Measurements from ENCODE around the gene MAP2K6.
A peak's percentile ranks its signal among the peaks of the same experiment; 100 is the strongest.

The MAP2K6 gene

DNA sequence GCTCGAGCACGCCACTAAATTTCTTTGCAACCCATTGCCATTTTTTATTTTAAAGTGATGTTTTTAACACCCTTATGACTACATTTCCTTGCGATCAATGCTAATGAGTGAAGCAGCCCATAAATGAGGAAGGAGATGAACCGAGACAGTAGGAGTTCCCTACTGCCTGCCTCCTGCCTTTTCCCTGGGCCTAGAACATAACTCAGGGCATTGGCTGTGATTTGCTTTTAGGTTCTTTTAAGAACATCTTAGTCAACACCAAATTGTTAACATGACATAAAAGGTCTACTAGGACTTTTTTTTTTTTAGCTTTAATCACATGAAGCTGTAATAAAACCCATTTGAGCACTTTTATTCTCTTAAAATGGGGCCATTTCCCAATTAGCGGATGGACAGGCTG is 81.3 kb downstream of the MAP2K6 start:
- FAIRE-seq: no peak

DNA sequence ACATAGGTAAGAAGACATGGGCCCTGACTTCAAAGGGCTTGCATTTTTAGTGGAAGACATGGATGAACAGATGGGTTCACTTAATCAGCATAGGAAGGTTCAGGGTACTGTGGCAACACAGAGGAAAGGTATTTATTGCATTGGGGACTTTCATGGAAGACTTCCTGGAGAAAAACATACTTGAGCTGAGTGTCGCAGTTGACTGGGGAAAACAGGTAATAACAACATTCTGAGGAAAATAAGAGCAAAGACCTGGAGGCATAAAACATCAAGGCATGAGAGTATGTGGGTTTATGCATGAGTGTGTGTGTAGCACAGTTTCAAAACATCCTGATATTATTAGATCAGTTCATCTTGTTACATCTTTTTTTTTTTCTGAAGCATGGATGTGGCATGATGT is 82.7 kb downstream of the MAP2K6 start:
- FAIRE-seq: no peak

GRCh38 chr17:69499318-69499717 is 84.8 kb downstream of the MAP2K6 start:
- no peak for FAIRE-seq

GRCh38 chr17:69500911-69501429 is 86.5 kb downstream of the MAP2K6 start:
- FAIRE-seq: no peak

DNA sequence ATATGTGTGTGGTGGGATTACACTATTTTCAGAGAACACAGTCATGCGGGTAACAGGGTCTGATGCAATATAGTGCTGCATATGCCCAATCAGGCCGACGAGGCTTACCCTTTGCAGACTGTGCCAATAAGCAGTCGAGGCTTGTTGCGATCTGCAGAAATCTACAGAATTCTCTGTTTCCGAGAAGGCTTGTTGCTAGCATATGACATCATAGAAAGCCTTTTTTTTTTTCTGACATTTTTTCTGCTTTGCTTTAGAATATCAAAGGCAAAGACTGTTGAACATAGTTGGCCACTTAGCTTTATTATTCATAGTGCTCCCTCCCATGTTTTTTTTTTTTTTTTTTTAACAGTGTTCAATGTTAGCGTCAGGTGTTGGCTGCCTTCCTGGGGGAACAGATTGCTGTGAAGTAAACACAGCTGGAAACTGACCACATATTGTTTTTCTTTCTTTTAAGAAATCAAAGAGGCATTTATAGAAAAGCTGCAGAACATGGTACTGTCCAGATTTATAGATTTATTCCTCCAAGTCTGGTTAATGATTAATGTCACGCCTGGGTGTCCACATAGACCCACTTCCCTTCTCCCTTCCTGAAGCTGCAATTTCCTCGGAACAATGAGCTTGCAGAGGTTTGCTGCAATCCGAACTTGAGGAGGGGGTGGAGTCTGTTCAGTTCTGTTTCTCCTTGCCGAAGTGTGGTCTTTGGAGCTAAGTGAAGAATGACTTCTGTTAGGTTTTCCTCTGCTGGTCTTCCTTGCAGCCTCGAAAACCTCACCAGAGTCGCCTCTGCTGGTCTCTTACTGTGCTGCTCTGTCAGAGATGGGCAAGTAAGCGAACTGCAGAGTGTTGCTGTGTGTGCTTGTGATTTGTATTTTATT is 87.3 kb downstream of the MAP2K6 start:
- peak; percentile 93 for FAIRE-seq

DNA sequence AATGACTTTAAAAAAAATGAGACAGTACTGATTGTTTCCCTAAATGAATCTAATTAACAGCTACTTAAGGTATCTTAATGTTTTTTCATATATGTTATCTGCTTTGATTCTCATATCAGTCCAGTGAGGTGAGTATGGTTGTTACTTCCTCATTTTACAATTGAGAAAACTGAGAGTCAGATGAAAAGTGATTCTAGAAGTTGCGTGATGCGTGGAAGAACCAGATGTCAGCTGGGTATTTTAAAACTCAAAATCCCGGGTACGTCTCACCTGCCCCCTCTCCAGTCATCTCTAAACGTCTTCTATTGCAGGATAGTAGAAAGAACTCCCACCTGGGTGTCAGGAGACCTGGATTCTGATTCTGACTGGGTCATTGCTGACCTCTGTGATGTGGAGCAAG is 89.2 kb downstream of the MAP2K6 start:
- no peak for FAIRE-seq

- no peak for FAIRE-seq
Observed at GRCh38 chr17:69505740-69506139, 91.2 kb downstream of the MAP2K6 start.

GRCh38 chr17:69506489-69506888 is 92.0 kb downstream of the MAP2K6 start:
- no peak for FAIRE-seq

- no peak for FAIRE-seq
Observed at GRCh38 chr17:69508814-69509213, 94.3 kb downstream of the MAP2K6 start.

- no peak for FAIRE-seq
Observed at GRCh38 chr17:69511250-69511649, 96.8 kb downstream of the MAP2K6 start.

- no peak for FAIRE-seq
Observed at GRCh38 chr17:69512946-69513345, 98.4 kb downstream of the MAP2K6 start.

DNA sequence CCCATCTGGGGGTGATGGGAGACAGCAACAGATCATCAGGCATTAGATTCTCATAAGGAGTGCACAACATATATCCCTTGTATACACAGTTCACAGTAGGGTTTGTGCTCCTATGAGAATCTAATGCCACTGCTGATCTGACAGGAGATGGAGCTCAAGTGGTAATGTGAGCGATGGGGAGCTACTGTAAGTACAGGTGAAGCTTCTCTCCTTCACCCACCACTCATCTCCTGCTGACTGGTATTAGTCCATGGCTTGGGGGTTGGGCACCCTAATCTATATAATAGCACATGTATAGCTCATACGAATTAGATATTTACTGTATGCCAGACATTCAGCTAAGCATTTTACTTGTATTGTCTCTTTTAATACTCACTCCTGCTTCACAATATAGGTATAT is 101.7 kb downstream of the MAP2K6 start:
- FAIRE-seq: no peak

- no peak for FAIRE-seq
Observed at GRCh38 chr17:69516911-69517310, 102.4 kb downstream of the MAP2K6 start.

- no peak for FAIRE-seq
Observed at GRCh38 chr17:69518951-69519350, 104.5 kb downstream of the MAP2K6 start.

GRCh38 chr17:69523244-69523861 is 108.9 kb downstream of the MAP2K6 start:
- FAIRE-seq: no peak

GRCh38 chr17:69524854-69525253 is 110.4 kb downstream of the MAP2K6 start:
- FAIRE-seq: no peak

DNA sequence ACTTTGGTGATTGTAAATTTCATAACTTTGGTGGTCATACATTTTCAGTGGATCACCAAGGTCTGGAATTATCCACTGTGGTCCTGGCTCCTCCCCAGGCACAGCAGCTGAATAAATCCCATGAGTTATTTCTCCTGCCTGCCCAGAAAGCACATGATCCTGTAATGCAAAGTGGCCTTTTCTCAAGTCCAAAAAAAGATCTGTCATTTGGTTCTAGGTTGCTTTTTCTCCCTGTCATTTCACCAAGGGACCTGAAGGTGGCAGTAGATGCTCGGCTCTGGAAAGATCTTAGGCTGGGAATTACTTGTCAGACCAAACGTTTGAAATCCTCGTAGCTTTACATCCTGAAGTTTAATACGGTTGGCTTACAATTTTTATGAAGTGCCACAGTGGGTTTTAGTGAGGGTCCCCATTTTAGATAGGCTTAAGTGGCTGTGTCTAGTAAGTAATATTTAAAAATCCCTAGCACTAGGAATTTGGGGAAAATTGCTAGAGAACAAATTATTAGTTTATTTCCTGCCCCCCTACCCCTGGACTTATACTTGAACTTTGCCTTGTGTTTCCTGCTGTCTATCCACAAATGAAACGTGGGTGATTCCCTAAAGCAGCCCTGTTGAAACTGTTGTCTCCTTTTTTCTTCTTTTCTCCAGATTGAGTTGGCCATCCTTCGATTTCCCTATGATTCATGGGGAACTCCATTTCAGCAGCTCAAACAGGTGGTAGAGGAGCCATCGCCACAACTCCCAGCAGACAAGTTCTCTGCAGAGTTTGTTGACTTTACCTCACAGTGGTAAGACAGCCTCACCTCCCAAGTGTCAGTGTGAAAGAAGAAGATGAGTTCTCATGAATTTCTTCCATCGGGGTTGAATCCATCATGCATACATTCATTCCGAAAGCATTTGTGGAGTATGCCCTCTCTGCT is 111.7 kb downstream of the MAP2K6 start:
- FAIRE-seq: no peak

GRCh38 chr17:69528035-69528434 is 113.5 kb downstream of the MAP2K6 start:
- no peak for FAIRE-seq

DNA sequence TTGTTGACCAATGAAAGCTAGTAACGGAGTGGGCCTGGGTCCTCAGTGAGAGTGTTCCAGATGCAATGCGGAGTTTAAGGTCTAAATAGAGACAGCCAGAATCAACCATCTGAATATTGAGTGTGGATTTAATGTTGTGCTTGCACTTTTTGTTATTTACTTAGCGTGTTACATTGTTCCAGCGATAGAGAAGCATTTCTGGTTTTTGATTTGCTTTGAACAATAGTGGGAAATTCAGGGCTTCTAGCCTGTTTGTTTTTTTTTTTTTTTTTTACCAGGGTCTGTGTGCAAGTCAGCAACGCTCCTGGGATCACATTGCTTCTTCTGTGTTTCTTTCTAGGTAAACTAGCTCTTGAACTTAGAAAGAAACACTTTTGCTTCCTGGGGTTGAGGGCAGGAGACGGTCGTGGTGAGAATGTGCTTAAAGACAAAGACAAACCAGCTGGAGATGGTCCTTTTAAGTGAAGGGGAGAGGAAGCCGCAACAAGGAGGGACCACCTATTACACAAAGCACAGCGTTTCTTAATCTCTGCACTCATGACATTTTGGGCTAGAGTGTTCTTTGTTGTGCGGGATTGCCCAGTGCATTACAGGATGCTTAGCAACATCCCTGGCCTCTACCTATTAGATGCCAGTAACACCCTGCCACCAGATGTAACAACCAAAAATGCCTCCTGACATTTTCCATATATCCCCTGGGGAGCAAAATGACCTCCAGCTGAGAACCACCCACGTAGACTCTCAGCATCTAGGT is 119.2 kb downstream of the MAP2K6 start:
- FAIRE-seq: no peak

DNA sequence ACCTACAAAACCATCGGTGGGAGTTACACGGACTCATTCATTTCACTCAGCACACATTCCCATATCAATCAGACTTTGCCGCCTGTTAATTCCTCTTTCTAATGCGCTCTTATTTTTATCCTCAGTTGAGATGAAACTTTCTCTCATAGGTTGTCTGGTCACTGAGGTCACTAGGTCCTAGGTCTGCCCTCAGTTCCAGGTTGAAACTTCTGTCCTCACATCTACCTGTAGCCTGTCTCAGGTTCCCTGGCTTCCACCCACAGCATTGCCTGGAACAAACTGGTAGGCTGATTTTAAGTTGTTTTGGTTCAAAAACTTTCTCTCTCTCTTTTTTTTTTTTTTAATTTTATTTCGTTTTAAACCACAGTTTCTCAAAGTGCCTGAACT is 119.7 kb downstream of the MAP2K6 start:
- no peak for FAIRE-seq

- FAIRE-seq: no peak
Observed at GRCh38 chr17:69535016-69535570, 120.6 kb downstream of the MAP2K6 start.

DNA sequence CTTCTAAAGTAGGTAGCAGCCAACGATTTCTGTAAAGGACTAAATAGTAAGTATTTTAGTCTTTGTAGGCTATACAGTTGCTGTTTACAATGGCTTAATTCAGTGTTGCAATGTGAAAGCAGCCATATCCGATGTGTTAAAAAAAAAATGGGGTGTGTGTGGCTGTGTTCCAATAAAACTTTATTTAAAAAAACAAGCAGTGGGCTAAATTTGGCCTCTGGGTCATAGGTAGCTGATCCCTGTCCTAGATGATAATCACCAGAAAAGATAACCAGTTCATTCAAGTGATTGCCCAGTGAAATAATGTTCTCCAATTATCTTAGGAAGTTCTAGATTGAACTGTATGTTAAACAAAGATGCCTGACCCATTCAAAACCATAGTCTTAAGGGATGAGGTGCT is 124.3 kb downstream of the MAP2K6 start:
- no peak for FAIRE-seq

Measured in endometrium (tissue), 2 donors.